ENCODE data around the gene NLK.
"Not testable (repeated sequence)": the region's sequence is repeated elsewhere in the genome, so short reads cannot be mapped to it uniquely, and the experiment has no call there.

Gene NLK

GRCh38 chr17:28147017-28147416, 104.5 kb downstream of the NLK start:
- Histone ChIP-seq H3K4me3 (ENCODE audit: low read length in 2 of 2) (no peak overlapping the region), H3K9ac (ENCODE audit: low read length in 2 of 2) (no peak overlapping the region), H3K9me3 (ENCODE audit: control insufficient read depth in 2 of 2, low read length in 2 of 2) (no peaks in the 10 kb centered on the region), H3K27me3 (ENCODE audit: control insufficient read depth in 1 of 2, insufficient read depth in 2 of 2, low read length in 2 of 2) (no peaks in the 10 kb centered on the region), H3K4me1 (ENCODE audit: control insufficient read depth, insufficient read depth, low read length) (no peaks in the 10 kb centered on the region), H3K36me3 (ENCODE audit: control insufficient read depth in 2 of 2, insufficient read depth in 2 of 2, low read length in 2 of 2) (no peaks in the 10 kb centered on the region), H3K27ac (ENCODE audit: low read length) (no peak overlapping the region)

DNA sequence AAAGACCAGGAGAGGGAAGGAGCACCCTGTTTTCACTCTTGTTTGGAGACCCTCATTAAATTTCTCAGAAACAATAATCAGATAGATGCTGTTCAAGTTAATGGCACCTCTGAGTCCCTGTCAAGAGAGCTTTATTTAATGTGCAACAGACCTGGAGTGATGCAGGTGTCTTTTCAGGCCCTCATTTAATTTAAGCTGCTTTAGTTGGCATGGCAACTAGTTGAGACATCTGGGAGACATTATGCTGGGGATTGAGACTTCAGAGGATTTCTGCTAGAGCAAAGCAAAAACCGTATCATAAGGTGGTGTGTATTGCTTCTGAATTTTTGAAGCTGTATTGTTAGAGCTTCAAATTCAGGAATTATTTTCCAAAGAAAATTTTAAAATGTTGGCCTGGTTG, 108.5 kb downstream of the NLK start:
- no peak overlapping the region for H3K4me3 ChIP-seq (ENCODE audit: low read length in 2 of 2)
- H3K27ac ChIP-seq (ENCODE audit: low read length) = no peak overlapping the region
- H3K27me3 ChIP-seq (ENCODE audit: control insufficient read depth in 1 of 2, insufficient read depth in 2 of 2, low read length in 2 of 2) = no peaks in the 10 kb centered on the region
- no peaks in the 10 kb centered on the region for H3K9me3 ChIP-seq (ENCODE audit: control insufficient read depth in 2 of 2, low read length in 2 of 2)
- H3K9ac ChIP-seq (ENCODE audit: low read length in 2 of 2) = no peak overlapping the region
- H3K4me1 ChIP-seq (ENCODE audit: control insufficient read depth, insufficient read depth, low read length) = no peaks in the 10 kb centered on the region
- no peaks in the 10 kb centered on the region for H3K36me3 ChIP-seq (ENCODE audit: control insufficient read depth in 2 of 2, insufficient read depth in 2 of 2, low read length in 2 of 2)

- no peaks in the 10 kb centered on the region for H3K9me3 ChIP-seq (ENCODE audit: control insufficient read depth in 2 of 2, low read length in 2 of 2)
- H3K4me3 ChIP-seq (ENCODE audit: low read length in 2 of 2) = no peak overlapping the region
- no peak overlapping the region for H3K9ac ChIP-seq (ENCODE audit: low read length in 2 of 2)
- no peaks in the 10 kb centered on the region for H3K36me3 ChIP-seq (ENCODE audit: control insufficient read depth in 2 of 2, insufficient read depth in 2 of 2, low read length in 2 of 2)
- no peaks in the 10 kb centered on the region for H3K4me1 ChIP-seq (ENCODE audit: control insufficient read depth, insufficient read depth, low read length)
- H3K27ac ChIP-seq (ENCODE audit: low read length) = no peak overlapping the region
- no peaks in the 10 kb centered on the region for H3K27me3 ChIP-seq (ENCODE audit: control insufficient read depth in 1 of 2, insufficient read depth in 2 of 2, low read length in 2 of 2)
These were observed 111.7 kb downstream of the NLK start for GRCh38 chr17:28154214-28154613.

GRCh38 chr17:28155405-28155804, 112.9 kb downstream of the NLK start:
- not testable (repeated sequence) for H3K27me3 ChIP-seq (ENCODE audit: control insufficient read depth in 1 of 2, insufficient read depth in 2 of 2, low read length in 2 of 2); H3K9me3 ChIP-seq (ENCODE audit: control insufficient read depth in 2 of 2, low read length in 2 of 2); H3K4me1 ChIP-seq (ENCODE audit: control insufficient read depth, insufficient read depth, low read length); H3K9ac ChIP-seq (ENCODE audit: low read length in 2 of 2); H3K27ac ChIP-seq (ENCODE audit: low read length); H3K4me3 ChIP-seq (ENCODE audit: low read length in 2 of 2); H3K36me3 ChIP-seq (ENCODE audit: control insufficient read depth in 2 of 2, insufficient read depth in 2 of 2, low read length in 2 of 2)

GRCh38 chr17:28159004-28159403, 116.5 kb downstream of the NLK start:
- H3K4me3 ChIP-seq (ENCODE audit: low read length in 2 of 2) = no peak overlapping the region
- H3K9ac ChIP-seq (ENCODE audit: low read length in 2 of 2) = no peak overlapping the region
- no peaks in the 10 kb centered on the region for H3K36me3 ChIP-seq (ENCODE audit: control insufficient read depth in 2 of 2, insufficient read depth in 2 of 2, low read length in 2 of 2)
- H3K27ac ChIP-seq (ENCODE audit: low read length) = no peak overlapping the region
- no peaks in the 10 kb centered on the region for H3K4me1 ChIP-seq (ENCODE audit: control insufficient read depth, insufficient read depth, low read length)
- H3K27me3 ChIP-seq (ENCODE audit: control insufficient read depth in 1 of 2, insufficient read depth in 2 of 2, low read length in 2 of 2) = no peaks in the 10 kb centered on the region
- no peaks in the 10 kb centered on the region for H3K9me3 ChIP-seq (ENCODE audit: control insufficient read depth in 2 of 2, low read length in 2 of 2)

- Histone ChIP-seq H3K4me3 (ENCODE audit: low read length in 2 of 2) (no peak overlapping the region), H3K36me3 (ENCODE audit: control insufficient read depth in 2 of 2, insufficient read depth in 2 of 2, low read length in 2 of 2) (no peaks in the 10 kb centered on the region), H3K9ac (ENCODE audit: low read length in 2 of 2) (no peak overlapping the region), H3K9me3 (ENCODE audit: control insufficient read depth in 2 of 2, low read length in 2 of 2) (no peaks in the 10 kb centered on the region), H3K27ac (ENCODE audit: low read length) (no peak overlapping the region), H3K4me1 (ENCODE audit: control insufficient read depth, insufficient read depth, low read length) (no peaks in the 10 kb centered on the region), H3K27me3 (ENCODE audit: control insufficient read depth in 1 of 2, insufficient read depth in 2 of 2, low read length in 2 of 2) (no peaks in the 10 kb centered on the region)
These were observed 117.4 kb downstream of the NLK start for GRCh38 chr17:28159924-28160323.

- no peaks in the 10 kb centered on the region for H3K27me3 ChIP-seq (ENCODE audit: control insufficient read depth in 1 of 2, insufficient read depth in 2 of 2, low read length in 2 of 2)
- H3K36me3 ChIP-seq (ENCODE audit: control insufficient read depth in 2 of 2, insufficient read depth in 2 of 2, low read length in 2 of 2) = peaks cover 0 to 3% of the 10 kb centered on the region in 2 donors
- H3K27ac ChIP-seq (ENCODE audit: low read length) = no peak overlapping the region
- no peaks in the 10 kb centered on the region for H3K4me1 ChIP-seq (ENCODE audit: control insufficient read depth, insufficient read depth, low read length)
- H3K9me3 ChIP-seq (ENCODE audit: control insufficient read depth in 2 of 2, low read length in 2 of 2) = no peaks in the 10 kb centered on the region
- no peak overlapping the region for H3K4me3 ChIP-seq (ENCODE audit: low read length in 2 of 2)
- H3K9ac ChIP-seq (ENCODE audit: low read length in 2 of 2) = no peak overlapping the region
These were observed 118.1 kb downstream of the NLK start for GRCh38 chr17:28160610-28161009.

GRCh38 chr17:28161311-28161710, 118.8 kb downstream of the NLK start:
- H3K27ac ChIP-seq (ENCODE audit: low read length) = no peak overlapping the region
- H3K9me3 ChIP-seq (ENCODE audit: control insufficient read depth in 2 of 2, low read length in 2 of 2) = no peaks in the 10 kb centered on the region
- H3K4me3 ChIP-seq (ENCODE audit: low read length in 2 of 2) = no peak overlapping the region
- no peaks in the 10 kb centered on the region for H3K4me1 ChIP-seq (ENCODE audit: control insufficient read depth, insufficient read depth, low read length)
- H3K9ac ChIP-seq (ENCODE audit: low read length in 2 of 2) = no peak overlapping the region
- H3K36me3 ChIP-seq (ENCODE audit: control insufficient read depth in 2 of 2, insufficient read depth in 2 of 2, low read length in 2 of 2) = peaks cover 0 to 3% of the 10 kb centered on the region in 2 donors
- H3K27me3 ChIP-seq (ENCODE audit: control insufficient read depth in 1 of 2, insufficient read depth in 2 of 2, low read length in 2 of 2) = no peaks in the 10 kb centered on the region

GRCh38 chr17:28166478-28166877, 124.0 kb downstream of the NLK start:
- H3K4me3 ChIP-seq (ENCODE audit: low read length in 2 of 2) = no peak overlapping the region
- H3K4me1 ChIP-seq (ENCODE audit: control insufficient read depth, insufficient read depth, low read length) = no peaks in the 10 kb centered on the region
- H3K27ac ChIP-seq (ENCODE audit: low read length) = no peak overlapping the region
- H3K9ac ChIP-seq (ENCODE audit: low read length in 2 of 2) = no peak overlapping the region
- peaks cover 2 to 6% of the 10 kb centered on the region in 2 donors for H3K36me3 ChIP-seq (ENCODE audit: control insufficient read depth in 2 of 2, insufficient read depth in 2 of 2, low read length in 2 of 2)
- H3K27me3 ChIP-seq (ENCODE audit: control insufficient read depth in 1 of 2, insufficient read depth in 2 of 2, low read length in 2 of 2) = no peaks in the 10 kb centered on the region
- H3K9me3 ChIP-seq (ENCODE audit: control insufficient read depth in 2 of 2, low read length in 2 of 2) = no peaks in the 10 kb centered on the region

- H3K4me1 ChIP-seq (ENCODE audit: control insufficient read depth, insufficient read depth, low read length) = no peaks in the 10 kb centered on the region
- no peaks in the 10 kb centered on the region for H3K27me3 ChIP-seq (ENCODE audit: control insufficient read depth in 1 of 2, insufficient read depth in 2 of 2, low read length in 2 of 2)
- H3K4me3 ChIP-seq (ENCODE audit: low read length in 2 of 2) = no peak overlapping the region
- peaks cover 10 to 11% of the 10 kb centered on the region in 2 donors for H3K36me3 ChIP-seq (ENCODE audit: control insufficient read depth in 2 of 2, insufficient read depth in 2 of 2, low read length in 2 of 2)
- no peaks in the 10 kb centered on the region for H3K9me3 ChIP-seq (ENCODE audit: control insufficient read depth in 2 of 2, low read length in 2 of 2)
- no peak overlapping the region for H3K9ac ChIP-seq (ENCODE audit: low read length in 2 of 2)
- no peak overlapping the region for H3K27ac ChIP-seq (ENCODE audit: low read length)
These were observed 127.3 kb downstream of the NLK start for GRCh38 chr17:28169621-28170349.

- no peak overlapping the region for H3K4me3 ChIP-seq (ENCODE audit: low read length in 2 of 2)
- no peak overlapping the region for H3K27ac ChIP-seq (ENCODE audit: low read length)
- no peaks in the 10 kb centered on the region for H3K9me3 ChIP-seq (ENCODE audit: control insufficient read depth in 2 of 2, low read length in 2 of 2)
- no peaks in the 10 kb centered on the region for H3K27me3 ChIP-seq (ENCODE audit: control insufficient read depth in 1 of 2, insufficient read depth in 2 of 2, low read length in 2 of 2)
- H3K4me1 ChIP-seq (ENCODE audit: control insufficient read depth, insufficient read depth, low read length) = no peaks in the 10 kb centered on the region
- no peak overlapping the region for H3K9ac ChIP-seq (ENCODE audit: low read length in 2 of 2)
- peaks cover 8 to 10% of the 10 kb centered on the region in 2 donors for H3K36me3 ChIP-seq (ENCODE audit: control insufficient read depth in 2 of 2, insufficient read depth in 2 of 2, low read length in 2 of 2)
These were observed 128.3 kb downstream of the NLK start for GRCh38 chr17:28170771-28171170.

Data from stomach smooth muscle (tissue), 2 donors.